ENCODE measurements around the gene KLHL21. TPM values are rescaled to one million over a fixed set of nuclear protein-coding genes. Genes with fewer than 3 reads are reported as not detected.

The KLHL21 gene
- total and polyA plus RNA-seq, 9 of the 15 experiments (the other 6 are each of a cell fraction or from before 2014, with no cell fraction given) = 2.1 to 42.1 (median 17.5) TPM

DNA sequence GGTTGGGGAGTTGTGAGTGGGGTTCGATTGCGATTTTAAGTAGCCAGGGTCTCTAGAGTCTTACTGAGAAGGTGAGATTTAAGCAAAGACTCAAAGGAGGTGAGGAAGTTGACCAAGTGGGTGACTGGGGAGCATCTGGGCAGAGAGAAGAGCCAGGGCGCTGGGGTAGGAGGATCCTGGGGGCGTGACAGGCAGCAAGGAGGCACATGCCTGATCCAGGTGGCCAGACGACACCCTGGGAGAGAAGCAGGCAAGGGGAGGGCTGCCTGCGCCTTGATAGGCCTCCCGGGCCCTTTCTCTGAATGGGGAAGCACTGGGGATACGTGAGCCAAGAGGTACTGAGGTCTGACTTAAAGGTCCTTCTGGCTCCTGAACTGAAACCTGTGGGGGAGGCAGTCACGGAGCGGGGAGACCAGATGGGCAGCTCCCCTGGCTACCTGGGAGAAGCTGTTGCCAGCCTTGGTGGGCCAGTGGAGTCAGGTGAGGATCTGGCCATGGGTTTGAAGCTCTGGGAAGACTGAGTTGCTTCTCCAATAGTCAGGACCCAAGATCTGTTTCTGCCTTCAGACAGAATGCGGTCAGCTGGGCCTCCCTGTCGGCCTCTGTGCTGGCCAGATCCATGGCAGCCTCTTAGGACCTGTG is 17.5 kb downstream of the KLHL21 start (continued):
- TF ChIP-seq SP1 (CRISPR knock-in tag; IDR thresholded peaks at IDR 0.05) = no peak; the same call in 1 of the 2 replicates
- no peak for TF ChIP-seq MAFG (tag; conservative IDR thresholded peaks at IDR 0.05)
- TF ChIP-seq ARID1B (IDR thresholded peaks at IDR 0.05) = 0 out of 2 replicates have a peak, but pooled peaks have one; percentile 1
- TF ChIP-seq KHSRP (IDR thresholded peaks at IDR 0.05) = no peak
- peak in 1 of 2 experiments; percentile 51; a peak in 1 of 4 replicates for TF ChIP-seq SIN3A (IDR thresholded peaks at IDR 0.05; ENCODE audit: borderline replicate concordance in 2 of 2, control insufficient read depth in 1 of 2, low read depth in 2 of 2, low read length in 2 of 2)
- TF ChIP-seq HNRNPK (IDR thresholded peaks at IDR 0.05; ENCODE audit: low read depth, low read length, poor library complexity, severe bottlenecking) = no peak
- TF ChIP-seq, protein P1, sequence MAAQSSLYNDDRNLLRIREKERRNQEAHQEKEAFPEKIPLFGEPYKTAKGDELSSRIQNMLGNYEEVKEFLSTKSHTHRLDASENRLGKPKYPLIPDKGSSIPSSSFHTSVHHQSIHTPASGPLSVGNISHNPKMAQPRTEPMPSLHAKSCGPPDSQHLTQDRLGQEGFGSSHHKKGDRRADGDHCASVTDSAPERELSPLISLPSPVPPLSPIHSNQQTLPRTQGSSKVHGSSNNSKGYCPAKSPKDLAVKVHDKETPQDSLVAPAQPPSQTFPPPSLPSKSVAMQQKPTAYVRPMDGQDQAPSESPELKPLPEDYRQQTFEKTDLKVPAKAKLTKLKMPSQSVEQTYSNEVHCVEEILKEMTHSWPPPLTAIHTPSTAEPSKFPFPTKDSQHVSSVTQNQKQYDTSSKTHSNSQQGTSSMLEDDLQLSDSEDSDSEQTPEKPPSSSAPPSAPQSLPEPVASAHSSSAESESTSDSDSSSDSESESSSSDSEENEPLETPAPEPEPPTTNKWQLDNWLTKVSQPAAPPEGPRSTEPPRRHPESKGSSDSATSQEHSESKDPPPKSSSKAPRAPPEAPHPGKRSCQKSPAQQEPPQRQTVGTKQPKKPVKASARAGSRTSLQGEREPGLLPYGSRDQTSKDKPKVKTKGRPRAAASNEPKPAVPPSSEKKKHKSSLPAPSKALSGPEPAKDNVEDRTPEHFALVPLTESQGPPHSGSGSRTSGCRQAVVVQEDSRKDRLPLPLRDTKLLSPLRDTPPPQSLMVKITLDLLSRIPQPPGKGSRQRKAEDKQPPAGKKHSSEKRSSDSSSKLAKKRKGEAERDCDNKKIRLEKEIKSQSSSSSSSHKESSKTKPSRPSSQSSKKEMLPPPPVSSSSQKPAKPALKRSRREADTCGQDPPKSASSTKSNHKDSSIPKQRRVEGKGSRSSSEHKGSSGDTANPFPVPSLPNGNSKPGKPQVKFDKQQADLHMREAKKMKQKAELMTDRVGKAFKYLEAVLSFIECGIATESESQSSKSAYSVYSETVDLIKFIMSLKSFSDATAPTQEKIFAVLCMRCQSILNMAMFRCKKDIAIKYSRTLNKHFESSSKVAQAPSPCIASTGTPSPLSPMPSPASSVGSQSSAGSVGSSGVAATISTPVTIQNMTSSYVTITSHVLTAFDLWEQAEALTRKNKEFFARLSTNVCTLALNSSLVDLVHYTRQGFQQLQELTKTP (IDR thresholded peaks at IDR 0.05; ENCODE audit: low read depth in 1 of 2, partially characterized antibody in 2 of 2) = no peak
- no peak for TF ChIP-seq SMARCB1 (IDR thresholded peaks at IDR 0.05; ENCODE audit: insufficient read length, low read depth)
- no peak for TF ChIP-seq MBD2 (IDR thresholded peaks at IDR 0.05; ENCODE audit: borderline replicate concordance, low read depth)
- TF ChIP-seq CHD2 (IDR thresholded peaks at IDR 0.05; ENCODE audit: low read depth, low read length) = no peak
- TF ChIP-seq NFE2L1 (tag; IDR thresholded peaks at IDR 0.05; ENCODE audit: borderline replicate concordance, low read depth) = no peak
- TF ChIP-seq SPI1 (IDR thresholded peaks at IDR 0.05; ENCODE audit: borderline replicate concordance, low read depth, low read length) = no peak
- no peak for TF ChIP-seq ZNF274 (IDR thresholded peaks at IDR 0.05; ENCODE audit: borderline replicate concordance, low read depth, low read length)
- TF ChIP-seq, protein P2, sequence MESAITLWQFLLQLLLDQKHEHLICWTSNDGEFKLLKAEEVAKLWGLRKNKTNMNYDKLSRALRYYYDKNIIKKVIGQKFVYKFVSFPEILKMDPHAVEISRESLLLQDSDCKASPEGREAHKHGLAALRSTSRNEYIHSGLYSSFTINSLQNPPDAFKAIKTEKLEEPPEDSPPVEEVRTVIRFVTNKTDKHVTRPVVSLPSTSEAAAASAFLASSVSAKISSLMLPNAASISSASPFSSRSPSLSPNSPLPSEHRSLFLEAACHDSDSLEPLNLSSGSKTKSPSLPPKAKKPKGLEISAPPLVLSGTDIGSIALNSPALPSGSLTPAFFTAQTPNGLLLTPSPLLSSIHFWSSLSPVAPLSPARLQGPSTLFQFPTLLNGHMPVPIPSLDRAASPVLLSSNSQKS (CRISPR knock-in tag; IDR thresholded peaks at IDR 0.05) = no peak
- TF ChIP-seq ZNF263 (CRISPR knock-in tag; IDR thresholded peaks at IDR 0.05; ENCODE audit: borderline replicate concordance) = no peak
- TF ChIP-seq, protein P3, sequence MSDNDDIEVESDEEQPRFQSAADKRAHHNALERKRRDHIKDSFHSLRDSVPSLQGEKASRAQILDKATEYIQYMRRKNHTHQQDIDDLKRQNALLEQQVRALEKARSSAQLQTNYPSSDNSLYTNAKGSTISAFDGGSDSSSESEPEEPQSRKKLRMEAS (CRISPR knock-in tag; IDR thresholded peaks at IDR 0.05) = peak; percentile 70
- TF ChIP-seq SIN3B (IDR thresholded peaks at IDR 0.05; ENCODE audit: low read depth) = no peak
- TF ChIP-seq ZNF507 (tag; conservative IDR thresholded peaks at IDR 0.05) = no peak
